ENCODE data around the gene UROS. TPM values are rescaled to one million over a fixed set of nuclear protein-coding genes. Genes with fewer than 3 reads are reported as not detected.

UROS gene
- total RNA-seq = 68.4 and 74.4 TPM in 2 replicates

GRCh38 chr10:125822878-125823662 is at the start of gene UROS, which contains the start of gene BCCIP:
UROS (minus strand) TSS chr10:125823258; CDS start chr10:125816499, 6,759 bp downstream.
BCCIP (plus strand) TSS chr10:125823546; CDS start chr10:125823558, 12 bp downstream.

GRCh38 chr10:125775491-125776106 is 47.5 kb downstream of the UROS start, which contains the start of gene MMP21:
MMP21 (minus strand) TSS chr10:125775821; CDS start chr10:125775821, 0 bp downstream.

Other genes with a start within 250 kb of the UROS start
- gene TEX36, start 140.1 kb downstream of the UROS start, total RNA-seq = not detected in 2 replicates
- 12.1 and 16.2 TPM in 2 replicates for gene EDRF1, start 103.5 kb downstream of the UROS start, total RNA-seq
- not detected in 2 replicates for gene MMP21, start 47.4 kb downstream of the UROS start, total RNA-seq
- 33.0 and 35.9 TPM in 2 replicates for gene BCCIP, start 288 bp upstream of the UROS start, total RNA-seq
- 22.3 and 23.7 TPM in 2 replicates for gene DHX32, start 58.0 kb upstream of the UROS start, total RNA-seq
- 3.6 and 4.3 TPM in 2 replicates for gene FANK1, start 73.3 kb upstream of the UROS start, total RNA-seq